Stomach (tissue), 4 donors: Measurements from ENCODE around the gene OR51M1.
"Not testable (repeated sequence)": the region's sequence is repeated elsewhere in the genome, so short reads cannot be mapped to it uniquely, and the experiment has no call there.

ENCODE experiments used
- POLR2A ChIP-seq, 4 donors: fragments of 450-650 bp; IDR thresholded peaks; one replicate each; pipeline ENCODE4 v1.6.1; 2016; ENCODE audit warnings: antibody characterized with exemption in 4 of 4, control low read depth in 2 of 4, mild to moderate bottlenecking in 1 of 4, moderate library complexity in 1 of 4
- TF ChIP-seq, protein P1 (sequence below), 7 experiments: fragments of 450-650 bp in 4 of 7; fragments of 200-600 bp in 3 of 7; sonication (generic) in 3 of 7; IDR thresholded peaks; one replicate each; pipeline ENCODE4 v1.5.1; 2016 to 2019; ENCODE audit warnings: antibody characterized with exemption in 7 of 7, control low read depth in 2 of 7, mild to moderate bottlenecking in 1 of 7

DNA sequence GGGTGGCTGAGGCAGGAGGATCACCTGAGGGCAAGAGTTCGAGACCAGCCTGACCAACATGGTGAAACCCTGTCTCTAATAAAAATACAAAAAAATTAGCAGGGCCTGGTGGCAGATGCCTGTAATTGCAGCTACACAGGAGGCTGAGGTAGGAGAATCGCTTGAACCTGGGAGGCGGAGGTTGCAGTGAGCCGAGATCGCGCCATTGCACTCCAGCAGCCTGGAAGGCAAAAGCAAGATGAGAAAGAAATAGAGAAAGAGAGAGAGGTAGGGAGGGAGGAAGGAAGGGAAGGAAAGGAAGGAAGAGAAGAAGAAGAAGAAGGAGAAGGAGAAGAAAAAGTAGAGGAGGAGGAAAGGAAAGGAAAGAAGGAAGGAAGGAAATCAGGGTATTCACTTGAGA is 17.2 kb upstream of the OR51M1 start:
- TF ChIP-seq, protein P1, sequence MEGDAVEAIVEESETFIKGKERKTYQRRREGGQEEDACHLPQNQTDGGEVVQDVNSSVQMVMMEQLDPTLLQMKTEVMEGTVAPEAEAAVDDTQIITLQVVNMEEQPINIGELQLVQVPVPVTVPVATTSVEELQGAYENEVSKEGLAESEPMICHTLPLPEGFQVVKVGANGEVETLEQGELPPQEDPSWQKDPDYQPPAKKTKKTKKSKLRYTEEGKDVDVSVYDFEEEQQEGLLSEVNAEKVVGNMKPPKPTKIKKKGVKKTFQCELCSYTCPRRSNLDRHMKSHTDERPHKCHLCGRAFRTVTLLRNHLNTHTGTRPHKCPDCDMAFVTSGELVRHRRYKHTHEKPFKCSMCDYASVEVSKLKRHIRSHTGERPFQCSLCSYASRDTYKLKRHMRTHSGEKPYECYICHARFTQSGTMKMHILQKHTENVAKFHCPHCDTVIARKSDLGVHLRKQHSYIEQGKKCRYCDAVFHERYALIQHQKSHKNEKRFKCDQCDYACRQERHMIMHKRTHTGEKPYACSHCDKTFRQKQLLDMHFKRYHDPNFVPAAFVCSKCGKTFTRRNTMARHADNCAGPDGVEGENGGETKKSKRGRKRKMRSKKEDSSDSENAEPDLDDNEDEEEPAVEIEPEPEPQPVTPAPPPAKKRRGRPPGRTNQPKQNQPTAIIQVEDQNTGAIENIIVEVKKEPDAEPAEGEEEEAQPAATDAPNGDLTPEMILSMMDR (IDR thresholded peaks at IDR 0.05), result not testable (repeated sequence)
- TF ChIP-seq POLR2A (IDR thresholded peaks at IDR 0.05), result not testable (repeated sequence)
